ENCODE measurements around the gene ZNF672.

DNA sequence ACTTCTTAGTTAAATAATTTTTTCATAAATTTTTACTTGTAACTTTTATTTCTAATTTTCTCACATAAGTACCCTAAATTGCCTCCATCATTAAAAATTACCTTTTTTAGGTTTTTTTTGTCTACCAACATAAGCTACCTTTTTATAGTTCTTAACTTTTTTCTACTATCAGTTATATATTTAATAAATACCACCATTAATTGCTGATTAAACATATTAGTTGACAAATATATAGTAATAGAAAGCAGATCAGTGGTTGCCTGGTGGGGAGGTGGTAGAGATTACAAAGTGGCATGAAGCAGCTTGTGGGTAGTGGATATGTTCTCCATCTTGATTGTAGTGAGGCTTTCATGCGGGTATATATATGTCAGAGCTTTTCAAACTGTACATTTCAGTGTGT, 6.2 kb upstream of the ZNF672 start:
- no peak for TF ChIP-seq CTCF (CRISPR knock-in tag; IDR thresholded peaks at IDR 0.05)
- no peak for TF ChIP-seq PRPF4 (IDR thresholded peaks at IDR 0.05; ENCODE audit: low read depth, low read length, poor library complexity, severe bottlenecking)
- TF ChIP-seq ZNF10 (CRISPR knock-in tag; IDR thresholded peaks at IDR 0.05; ENCODE audit: borderline replicate concordance, low read depth): no peak
- TF ChIP-seq, protein P1, sequence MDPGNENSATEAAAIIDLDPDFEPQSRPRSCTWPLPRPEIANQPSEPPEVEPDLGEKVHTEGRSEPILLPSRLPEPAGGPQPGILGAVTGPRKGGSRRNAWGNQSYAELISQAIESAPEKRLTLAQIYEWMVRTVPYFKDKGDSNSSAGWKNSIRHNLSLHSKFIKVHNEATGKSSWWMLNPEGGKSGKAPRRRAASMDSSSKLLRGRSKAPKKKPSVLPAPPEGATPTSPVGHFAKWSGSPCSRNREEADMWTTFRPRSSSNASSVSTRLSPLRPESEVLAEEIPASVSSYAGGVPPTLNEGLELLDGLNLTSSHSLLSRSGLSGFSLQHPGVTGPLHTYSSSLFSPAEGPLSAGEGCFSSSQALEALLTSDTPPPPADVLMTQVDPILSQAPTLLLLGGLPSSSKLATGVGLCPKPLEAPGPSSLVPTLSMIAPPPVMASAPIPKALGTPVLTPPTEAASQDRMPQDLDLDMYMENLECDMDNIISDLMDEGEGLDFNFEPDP (CRISPR knock-in tag; conservative IDR thresholded peaks at IDR 0.05): no peak
- TF ChIP-seq CBFB (CRISPR knock-in tag; IDR thresholded peaks at IDR 0.05): no peak
- TF ChIP-seq, protein P2, sequence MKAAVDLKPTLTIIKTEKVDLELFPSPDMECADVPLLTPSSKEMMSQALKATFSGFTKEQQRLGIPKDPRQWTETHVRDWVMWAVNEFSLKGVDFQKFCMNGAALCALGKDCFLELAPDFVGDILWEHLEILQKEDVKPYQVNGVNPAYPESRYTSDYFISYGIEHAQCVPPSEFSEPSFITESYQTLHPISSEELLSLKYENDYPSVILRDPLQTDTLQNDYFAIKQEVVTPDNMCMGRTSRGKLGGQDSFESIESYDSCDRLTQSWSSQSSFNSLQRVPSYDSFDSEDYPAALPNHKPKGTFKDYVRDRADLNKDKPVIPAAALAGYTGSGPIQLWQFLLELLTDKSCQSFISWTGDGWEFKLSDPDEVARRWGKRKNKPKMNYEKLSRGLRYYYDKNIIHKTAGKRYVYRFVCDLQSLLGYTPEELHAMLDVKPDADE (CRISPR knock-in tag; IDR thresholded peaks at IDR 0.05): no peak
- no peak for TF ChIP-seq SAP130 (CRISPR knock-in tag; IDR thresholded peaks at IDR 0.05; ENCODE audit: low read depth)

Measured in HepG2 (cell line).